MM.1S (cell line): Measurements from ENCODE around the gene ARHGAP42.

Experiments used
- CTCF ChIP-seq: fragments of 300-600 bp; sonication (generic); IDR thresholded peaks from 2 replicates; pipeline ENCODE4 v1.5.1; 2016; ENCODE audit warnings: antibody characterized with exemption, low read length, mixed read lengths
- EZH2 ChIP-seq: fragments of 300-600 bp; sonication (generic); optimal IDR thresholded peaks from 2 replicates; pipeline ENCODE3; 2017; ENCODE audit warnings: low read depth, mild to moderate bottlenecking, antibody characterized with exemption, low read length, mixed read lengths

DNA sequence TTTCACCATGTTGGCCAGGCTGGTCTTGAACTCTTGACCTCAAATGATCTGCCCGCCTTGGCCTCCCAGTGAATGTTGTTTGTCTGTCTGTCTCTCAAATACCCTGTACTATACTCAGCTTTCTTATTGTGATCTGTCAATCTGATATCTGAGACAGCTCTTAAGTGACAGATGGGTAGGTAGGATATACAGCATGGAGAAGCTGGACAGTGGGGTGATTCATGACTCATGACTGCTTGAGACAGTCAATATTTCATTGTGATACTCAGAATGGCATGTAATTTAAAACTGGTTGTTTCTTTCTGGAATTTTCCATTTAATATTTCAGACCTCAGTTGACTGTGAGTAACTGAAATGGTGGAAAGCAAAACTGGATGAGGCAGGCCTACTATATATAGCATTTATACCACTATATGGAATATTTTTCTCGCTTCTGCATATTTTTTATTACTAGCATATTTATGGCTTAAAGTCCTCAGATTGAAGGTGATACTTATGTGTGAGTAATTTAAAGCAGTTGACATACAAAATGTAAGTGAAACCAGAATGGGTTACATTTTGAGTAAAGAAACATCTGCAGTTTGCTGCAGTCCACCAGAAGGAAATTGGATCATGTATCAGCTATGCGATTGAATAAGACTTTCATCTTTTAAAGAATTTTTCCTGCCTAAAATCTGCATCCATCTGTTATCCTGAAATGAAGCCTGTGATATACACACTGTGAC is 22.3 kb downstream of the ARHGAP42 start:
- TF ChIP-seq CTCF: no peak
- TF ChIP-seq EZH2: no peak
